ENCODE measurements around the gene LRRC72.

GRCh38 chr7:16511314-16511713 is 15.3 kb upstream of the LRRC72 start:
- no peak for TF ChIP-seq ZNF124 (CRISPR knock-in tag; IDR thresholded peaks at IDR 0.05)
- no peak for TF ChIP-seq CTCF (IDR thresholded peaks at IDR 0.05 in 2 of 3, conservative IDR thresholded peaks at IDR 0.05 in 1 of 3; ENCODE audit: insufficient read depth in 2 of 3, low read depth in 1 of 3, low read length in 3 of 3)
- TF ChIP-seq ZBTB9 (CRISPR knock-in tag; IDR thresholded peaks at IDR 0.05) = no peak
- no peak for TF ChIP-seq TEAD4 (IDR thresholded peaks at IDR 0.05; ENCODE audit: low read length)
- no peak for TF ChIP-seq TEAD4 (CRISPR knock-in tag; IDR thresholded peaks at IDR 0.05; ENCODE audit: borderline replicate concordance)
- TF ChIP-seq SIN3A (IDR thresholded peaks at IDR 0.05; ENCODE audit: borderline replicate concordance in 2 of 2, control insufficient read depth in 1 of 2, low read depth in 2 of 2, low read length in 2 of 2) = no peak
- no peak for TF ChIP-seq NR3C1 (CRISPR knock-in tag; IDR thresholded peaks at IDR 0.05)
- no peak for TF ChIP-seq ZFX (CRISPR knock-in tag; IDR thresholded peaks at IDR 0.05)
- no peak for TF ChIP-seq ZBTB34 (CRISPR knock-in tag; IDR thresholded peaks at IDR 0.05)
- no peak for TF ChIP-seq CBX1 (IDR thresholded peaks at IDR 0.05; ENCODE audit: low read depth)
- TF ChIP-seq JUN (IDR thresholded peaks at IDR 0.05; ENCODE audit: borderline replicate concordance, low read depth, low read length) = no peak
- TF ChIP-seq JUN (CRISPR knock-in tag; IDR thresholded peaks at IDR 0.05; ENCODE audit: borderline replicate concordance) = no peak
